Measurements from ENCODE around the gene DNAH1.
"Not testable (repeated sequence)": the region's sequence is repeated elsewhere in the genome, so short reads cannot be mapped to it uniquely, and the experiment has no call there.

DNAH1 gene
- total RNA-seq, result 21.1 to 272 (median 72.0) reads per million in 3 experiments

DNA sequence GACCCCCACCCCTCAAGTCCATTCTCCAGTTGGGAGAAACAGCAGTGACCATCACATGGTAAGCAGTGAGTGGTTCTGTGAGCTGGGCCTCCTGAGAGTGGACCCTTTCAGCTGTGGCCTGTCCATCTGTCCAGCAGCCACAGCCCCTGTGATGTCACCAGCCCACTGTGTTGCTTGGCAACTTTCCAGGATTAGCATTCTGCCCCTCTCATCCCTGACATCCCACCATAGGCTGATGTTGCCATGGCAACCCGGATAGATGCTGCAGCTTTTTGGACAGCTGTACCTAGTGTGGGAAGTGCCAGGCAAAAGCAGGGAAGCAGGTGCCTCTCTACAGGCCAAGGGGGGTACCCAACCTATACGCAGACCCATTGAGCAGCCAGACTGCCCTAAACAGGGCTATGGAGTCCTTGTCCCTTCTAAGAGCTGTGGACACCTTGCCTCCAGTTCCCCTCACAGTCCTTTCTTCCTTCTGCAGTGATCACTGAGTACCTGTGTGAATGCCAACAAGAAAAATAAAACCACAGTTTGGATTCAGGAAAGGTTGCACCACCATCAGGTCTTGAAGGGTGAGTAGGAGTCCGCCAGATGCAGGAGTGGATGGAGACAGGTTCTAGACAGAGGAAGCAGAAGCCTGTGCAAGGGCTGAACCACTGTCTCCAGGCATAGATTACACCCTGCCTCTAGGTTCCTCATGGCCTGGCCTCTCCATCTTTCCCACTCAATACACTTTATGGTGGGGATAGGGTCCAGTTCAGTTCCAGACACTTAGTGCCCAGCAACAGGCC, at the start of gene DNAH1:
Gene DNAH1 (plus strand): TSS at position 343 of the 788 bp plus-strand sequence. CDS start 6,124 bp downstream, outside the sequence.
- DNase-seq, result no peak

- no peak for DNase-seq
Observed at GRCh38 chr3:52268036-52268435, 48.1 kb upstream of the DNAH1 start.

GRCh38 chr3:52269776-52270175, 46.3 kb upstream of the DNAH1 start:
- no peak for DNase-seq

DNA sequence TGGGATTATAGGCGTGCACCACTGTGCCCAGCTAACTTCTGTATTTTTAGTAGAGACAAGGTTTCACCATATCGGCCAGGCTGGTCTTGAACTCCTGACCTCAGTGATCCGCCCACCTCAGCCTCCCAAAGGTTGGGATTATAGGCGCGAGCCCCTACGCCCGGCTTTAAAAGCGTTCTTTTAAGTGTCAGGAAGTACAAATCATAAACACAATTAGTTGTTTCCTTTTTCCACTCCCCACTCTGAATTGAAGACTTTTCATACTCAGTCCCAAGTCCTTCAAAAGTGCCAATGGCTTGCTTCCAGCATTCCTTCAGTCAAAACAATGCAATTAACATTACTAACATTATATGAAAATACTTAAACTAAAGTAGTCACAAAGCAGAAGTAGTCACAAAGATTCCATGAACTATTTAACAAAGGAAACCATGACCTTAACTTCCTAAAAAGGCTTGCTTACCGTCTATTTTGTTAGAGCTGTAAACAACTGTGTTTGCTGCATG, 45.8 kb upstream of the DNAH1 start:
- no peak for DNase-seq

- not testable (repeated sequence) for DNase-seq
Observed at GRCh38 chr3:52272172-52272571, 43.9 kb upstream of the DNAH1 start.

DNA sequence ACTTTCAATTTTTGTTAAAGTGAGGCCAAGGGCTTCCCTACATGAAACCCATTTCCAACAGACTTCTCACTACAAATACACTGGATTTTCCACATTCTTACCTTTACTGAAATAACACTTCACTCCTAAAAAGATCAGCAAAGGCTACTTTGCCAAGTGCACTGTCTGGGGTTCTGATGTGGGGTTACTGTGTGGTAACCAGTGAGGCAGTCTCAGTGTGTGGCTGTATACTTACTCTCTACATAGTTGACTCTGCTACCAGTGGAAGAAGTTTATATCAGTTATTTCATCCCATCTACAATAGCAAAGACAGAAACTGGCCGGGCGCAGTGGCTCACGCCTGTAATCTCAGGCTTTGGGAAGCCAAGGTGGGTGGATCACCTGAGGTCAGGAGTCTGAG, 43.3 kb upstream of the DNAH1 start:
- no peak for DNase-seq

GRCh38 chr3:52274781-52275180, 41.3 kb upstream of the DNAH1 start:
- DNase-seq, result not testable (repeated sequence)

DNA sequence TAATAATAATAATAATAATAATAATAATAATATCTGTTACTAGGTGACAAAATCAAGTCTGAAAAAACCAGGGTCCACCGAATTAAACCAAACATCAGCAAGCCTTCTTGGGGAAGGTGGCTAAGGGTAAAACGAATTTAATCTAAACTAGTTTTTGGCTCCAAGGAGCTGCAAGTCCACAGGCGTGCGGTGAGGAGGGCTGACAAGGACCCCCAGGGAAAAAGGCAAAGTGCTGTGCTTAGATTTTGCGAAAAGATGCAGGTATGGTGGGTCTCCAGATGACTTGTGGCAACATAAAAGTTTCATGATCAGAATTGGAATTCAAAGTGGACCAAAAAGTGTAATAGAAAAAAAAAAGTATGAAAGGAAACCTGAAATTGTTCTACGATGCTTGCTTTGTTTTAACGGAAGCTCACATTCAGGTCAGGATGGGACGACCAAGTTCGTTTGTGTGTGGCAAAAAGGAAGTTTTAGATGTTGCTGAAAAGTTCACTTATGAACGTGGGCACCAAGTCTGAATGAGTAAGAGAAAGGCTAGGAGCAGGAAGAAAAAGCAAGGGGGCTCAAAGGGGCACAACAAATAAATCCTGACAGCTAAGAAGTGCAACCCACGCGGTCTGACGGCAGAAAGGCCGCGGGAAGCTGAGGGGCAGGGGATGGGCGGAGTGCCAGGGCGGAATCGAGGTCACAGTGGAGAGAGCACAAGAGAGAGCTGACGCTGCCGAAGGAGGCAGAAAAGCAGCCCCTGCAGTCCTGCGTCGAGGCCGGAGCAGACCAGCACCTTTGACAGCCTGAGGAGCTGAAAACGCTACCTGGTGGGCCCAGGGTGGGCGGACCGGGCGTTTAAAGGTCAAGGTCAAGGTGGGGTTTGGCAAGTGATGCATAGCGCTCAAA, 38.8 kb upstream of the DNAH1 start:
- peak; percentile 67 for DNase-seq

DNA sequence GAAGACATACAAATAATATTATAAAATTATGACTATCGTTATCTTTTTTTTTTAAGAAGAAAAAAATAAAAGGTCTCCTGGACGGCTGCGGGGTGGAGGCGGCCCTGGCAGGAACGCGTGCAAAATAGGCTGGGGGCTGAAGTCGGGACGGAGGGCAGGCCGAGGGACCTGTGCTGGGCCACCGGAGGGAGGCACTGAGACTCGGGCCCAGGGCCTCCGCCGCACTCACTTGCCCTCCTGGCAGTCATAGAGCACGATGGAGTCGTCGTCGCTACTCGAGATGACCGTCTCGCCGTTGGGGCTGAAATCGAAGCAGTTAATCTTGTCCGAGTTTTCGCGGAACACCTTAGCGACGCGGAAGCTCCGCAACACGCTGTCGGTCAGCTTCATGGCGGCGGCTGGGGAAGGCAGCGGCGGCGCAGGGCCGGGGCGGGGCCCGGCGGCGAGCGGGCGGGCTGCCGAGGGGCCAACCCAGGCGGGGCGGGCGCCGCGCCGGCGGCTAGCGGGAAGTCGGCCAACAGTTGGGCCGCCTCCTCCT, 38.1 kb upstream of the DNAH1 start:
- DNase-seq, result no peak

DNA sequence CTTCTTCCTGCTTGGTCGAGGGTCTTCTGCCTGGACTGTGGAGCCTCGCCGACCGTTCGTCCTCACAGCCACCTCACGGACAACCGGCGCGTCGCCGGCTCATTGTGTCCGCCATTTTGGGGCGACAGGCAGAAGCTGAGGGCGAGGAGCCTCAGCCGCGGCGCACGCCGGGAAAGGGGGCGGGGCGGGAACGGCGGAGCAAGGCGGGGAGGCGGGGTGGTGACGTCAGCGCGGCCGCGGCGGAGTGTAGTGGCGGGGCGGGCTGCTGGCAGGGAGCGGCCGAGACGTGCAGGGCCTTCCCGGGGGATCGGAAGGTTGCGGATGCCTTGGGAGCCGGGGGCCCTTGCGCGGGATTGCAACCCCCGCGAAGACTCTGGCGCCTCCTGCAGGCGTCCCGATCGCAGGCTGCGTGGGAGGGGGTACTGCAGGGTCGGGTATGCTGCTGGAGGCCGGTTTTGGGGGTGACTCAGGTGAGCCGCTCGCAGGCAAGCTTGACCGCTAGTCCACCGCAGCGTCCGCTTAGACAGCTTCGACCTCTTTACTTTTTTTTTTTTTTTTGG, 37.5 kb upstream of the DNAH1 start, which contains the start of gene WDR82:
Gene WDR82 (minus strand): TSS at position 140 of the 560 bp plus-strand sequence. CDS start 288 bp downstream, outside the sequence.
- DNase-seq, result peak; percentile 94

DNA sequence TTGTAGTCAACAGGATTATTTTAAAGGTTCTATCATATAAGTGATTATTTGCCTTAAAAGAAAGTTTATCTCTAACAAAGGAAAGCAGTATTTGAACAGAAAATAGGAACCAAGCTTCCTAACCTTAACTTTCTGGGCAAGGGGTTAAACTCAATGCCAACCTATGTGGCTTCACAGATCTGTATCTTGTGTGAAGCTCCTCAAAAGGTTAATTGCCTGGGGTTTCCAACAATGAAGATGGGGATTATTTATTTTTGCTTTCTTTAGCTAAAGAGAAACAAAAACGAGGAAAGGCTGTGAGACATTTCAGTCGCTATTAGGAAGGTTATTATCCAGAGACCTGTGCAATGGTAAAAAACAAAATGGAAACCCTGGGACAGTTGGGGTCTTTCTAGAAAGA, 36.5 kb upstream of the DNAH1 start:
- DNase-seq, result no peak

DNA sequence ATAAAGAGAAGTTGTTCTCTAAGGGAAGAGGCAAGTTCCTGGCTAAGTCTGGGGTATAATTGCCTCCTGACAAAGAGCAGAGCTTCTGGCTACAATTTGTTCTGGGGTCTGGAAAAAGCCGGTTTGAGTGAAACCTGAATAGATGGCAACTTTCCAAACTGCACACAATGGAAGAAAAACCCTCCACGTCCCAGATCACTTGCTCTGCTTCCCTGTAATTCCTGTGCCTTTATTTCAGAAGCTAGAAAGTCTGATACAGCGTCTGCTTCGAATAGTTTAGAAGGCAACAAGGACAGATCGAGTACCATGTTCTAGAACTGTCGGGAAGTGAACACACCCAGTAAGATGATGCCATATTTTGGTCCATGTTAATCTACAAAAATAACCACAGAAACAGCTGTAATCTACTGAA, 36.1 kb upstream of the DNAH1 start:
- DNase-seq, result no peak

- peak; percentile 55 for DNase-seq
Observed at GRCh38 chr3:52281981-52282801, 33.9 kb upstream of the DNAH1 start.

DNA sequence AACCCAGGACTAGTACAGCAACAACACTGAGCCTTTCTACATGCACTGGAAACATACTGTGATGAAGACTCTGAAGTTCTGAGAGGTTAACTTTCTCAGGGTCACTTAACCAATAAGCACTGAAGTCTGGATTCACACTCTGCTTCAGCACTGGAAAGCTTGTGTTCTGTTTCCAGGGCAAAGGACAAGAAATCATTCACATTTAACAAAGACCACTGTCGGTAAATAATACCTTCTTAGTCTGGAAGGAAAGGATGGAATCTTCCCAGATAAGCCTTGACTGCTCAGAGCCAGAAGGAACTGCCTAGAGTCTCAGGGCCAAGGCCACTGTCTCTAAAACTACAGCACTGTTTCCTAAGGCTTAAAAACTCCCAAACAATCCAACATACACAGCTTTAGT, 32.8 kb upstream of the DNAH1 start:
- no peak for DNase-seq

DNA sequence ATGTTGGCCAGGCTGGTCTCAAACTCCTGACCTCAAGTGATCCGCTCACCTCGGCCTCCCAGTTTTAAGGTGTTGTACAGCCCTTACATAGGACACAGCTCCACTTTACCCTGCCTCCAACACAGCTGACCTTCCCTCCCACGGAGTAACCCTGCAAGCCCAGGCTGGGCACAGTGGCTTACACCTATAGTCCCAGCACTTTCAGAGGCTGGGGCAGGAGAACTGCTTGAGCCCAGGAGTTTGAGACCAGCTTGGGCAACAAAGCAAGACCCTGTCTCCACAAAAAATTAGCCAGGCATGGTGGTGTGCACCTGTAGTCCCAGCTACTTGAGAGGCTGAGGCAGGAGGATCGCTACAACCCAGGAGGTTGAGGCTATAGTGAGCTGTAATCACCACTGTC, 32.1 kb upstream of the DNAH1 start:
- not testable (repeated sequence) for DNase-seq

GRCh38 chr3:52286777-52287110, 29.4 kb upstream of the DNAH1 start:
- DNase-seq, result no peak

GRCh38 chr3:52288674-52289073, 27.4 kb upstream of the DNAH1 start:
- DNase-seq, result no peak

GRCh38 chr3:52289338-52289746, 26.8 kb upstream of the DNAH1 start:
- DNase-seq, result no peak

GRCh38 chr3:52289747-52290595, 26.1 kb upstream of the DNAH1 start:
- no peak for DNase-seq

- no peak for DNase-seq
Observed at GRCh38 chr3:52290596-52291507, 25.3 kb upstream of the DNAH1 start.

All from central memory CD4-positive, alpha-beta T cell (primary cell).